ENCODE measurements around the gene ZNF787.

GRCh38 chr19:56162258-56162657, 41.2 kb upstream of the ZNF787 start:
- TF ChIP-seq POLR2A (IDR thresholded peaks at IDR 0.05; ENCODE audit: low read depth, low read length): no peak
- TF ChIP-seq CTCF (IDR thresholded peaks at IDR 0.05; ENCODE audit: extremely low read depth in 1 of 2, insufficient read depth in 1 of 2, low read depth in 1 of 2, low read length in 2 of 2): no peak

Data from endothelial cell of umbilical vein (primary cell).